GM13976 (cell line): ENCODE data around the gene CYB5D1.

Experiments
- DNase-seq: peaks from one replicate; pipeline ENCODE4 v3.0.0; 2012; ENCODE audit warnings: low spot score
- CTCF ChIP-seq: IDR thresholded peaks from 2 replicates; pipeline ENCODE4 v1.5.1; 2012; ENCODE audit warnings: borderline replicate concordance, mild to moderate bottlenecking; ENCODE audit not compliant: insufficient read depth; ENCODE audit errors: extremely low read depth, missing control alignments, control extremely low read depth
- in situ Hi-C: fragments of 300-500 bp; cut with MboI; formaldehyde crosslinking; loops from one replicate; pipeline ENCODE4 v1.12.0; 2022; ENCODE audit warnings: low sequenced_read_pairs, mixed read lengths, inconsistent platforms; ENCODE audit not compliant: unreplicated experiment

The CYB5D1 gene

DNA sequence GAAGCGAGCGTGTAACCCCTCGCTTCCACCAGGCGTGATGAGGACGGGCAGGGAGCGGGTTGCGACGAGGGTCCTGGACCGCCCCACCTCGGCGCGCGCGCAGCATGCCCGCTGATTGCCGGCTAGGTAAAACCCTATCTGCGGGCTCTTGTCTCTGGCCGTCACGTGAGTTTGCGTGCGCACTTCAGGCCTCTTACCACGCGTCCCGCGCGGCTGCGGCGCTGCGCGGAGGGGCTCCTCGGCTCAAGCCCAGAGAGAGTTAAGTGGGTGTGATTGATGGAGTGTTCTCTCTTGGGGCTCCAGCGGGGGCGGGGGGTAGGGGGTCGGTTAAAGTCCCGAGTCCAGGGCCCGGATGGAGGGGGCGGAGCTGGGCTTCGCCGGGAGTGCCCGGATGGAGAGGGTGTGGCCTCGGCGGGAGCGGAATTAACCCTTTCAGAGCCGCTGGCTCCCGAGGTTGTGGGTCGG lies 15.9 kb upstream of the CYB5D1 start:
- in situ Hi-C loops: no loop called here
- peak; percentile 83 for DNase-seq

GRCh38 chr17:7842380-7843256 lies 15.2 kb upstream of the CYB5D1 start:
- in situ Hi-C loops: no loop called here
- TF ChIP-seq CTCF: no peak

More for the DNA sequence above, 15.9 kb upstream of the CYB5D1 start:
- TF ChIP-seq CTCF: no peak

DNA sequence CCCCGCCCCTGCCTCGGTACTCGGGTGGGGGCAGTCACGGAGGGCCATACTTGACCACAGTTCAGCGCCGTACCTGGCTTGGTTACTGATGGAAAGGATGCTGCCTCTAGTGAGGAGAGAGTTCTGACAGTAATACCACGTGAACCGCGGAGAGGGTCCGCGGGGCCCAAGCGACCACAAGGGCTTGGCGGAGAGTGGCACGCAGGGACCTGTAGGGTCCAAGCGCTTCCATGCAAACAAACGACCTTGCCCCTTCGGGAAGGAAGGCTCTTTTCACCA lies 14.6 kb upstream of the CYB5D1 start:
- no peak for TF ChIP-seq CTCF
- no peak for DNase-seq
- in situ Hi-C loops: no loop called here

More at GRCh38 chr17:7842380-7843256, 15.2 kb upstream of the CYB5D1 start:
- peak; percentile 82 for DNase-seq

- in situ Hi-C loops: no loop called here
- TF ChIP-seq CTCF: no peak
- DNase-seq: peak; percentile 92
Measured at GRCh38 chr17:7843536-7844291, 14.1 kb upstream of the CYB5D1 start.

GRCh38 chr17:7844292-7845154 lies 13.3 kb upstream of the CYB5D1 start:
- TF ChIP-seq CTCF: no peak
- DNase-seq: peak; percentile 93
- in situ Hi-C loops: no loop called here
